Smooth muscle cell (in vitro differentiated cells): ENCODE measurements around the gene C11orf71. TPM values are rescaled to one million over a fixed set of nuclear protein-coding genes. Genes with fewer than 3 reads are reported as not detected.
A peak's percentile ranks its signal among the peaks of the same experiment; 100 is the strongest.

ENCODE experiments used
- DNase-seq: peaks from one replicate; lab custom pipeline; 2025; ENCODE audit not compliant: unreplicated experiment; lab: John Stamatoyannopoulos, UW
- H2AFZ ChIP-seq: fragments of 200-600 bp; sonication (generic); 2 replicates; pipeline ENCODE4 v1.6.0; 2016; ENCODE audit warnings: antibody characterized with exemption, low read depth, mild to moderate bottlenecking
- H3F3A ChIP-seq: fragments of 200-600 bp; sonication (generic); 2 replicates; pipeline ENCODE4 v1.6.0; 2017; ENCODE audit warnings: antibody characterized with exemption, low read depth
- H3K27ac ChIP-seq: fragments of 200-600 bp; sonication (generic); 2 replicates; pipeline ENCODE4 v1.5.1; 2016; ENCODE audit warnings: low read depth, mild to moderate bottlenecking
- H3K27me3 ChIP-seq: fragments of 200-600 bp; sonication (generic); 2 replicates; pipeline ENCODE4 v1.6.1; 2016; ENCODE audit warnings: low read depth, mild to moderate bottlenecking
- H3K36me3 ChIP-seq: fragments of 200-600 bp; sonication (generic); 2 replicates; pipeline ENCODE4 v1.5.1; 2016; ENCODE audit warnings: low read depth
- H3K4me1 ChIP-seq: fragments of 200-600 bp; sonication (generic); 2 replicates; pipeline ENCODE4 v1.5.1; 2016; ENCODE audit warnings: low read depth
- H3K4me2 ChIP-seq: fragments of 200-600 bp; sonication (generic); 2 replicates; pipeline ENCODE4 v1.6.0; 2016; ENCODE audit warnings: mild to moderate bottlenecking
- H3K4me3 ChIP-seq: fragments of 200-600 bp; sonication (generic); 2 replicates; pipeline ENCODE4 v1.5.1; 2016; ENCODE audit warnings: mild to moderate bottlenecking
- H3K79me2 ChIP-seq: fragments of 200-600 bp; sonication (generic); 2 replicates; pipeline ENCODE4 v1.6.0; 2016; ENCODE audit warnings: low read depth, mild to moderate bottlenecking
- H3K9ac ChIP-seq: fragments of 200-600 bp; sonication (generic); 2 replicates; pipeline ENCODE4 v1.6.0; 2016; ENCODE audit warnings: low read depth
- H3K9me3 ChIP-seq: fragments of 200-600 bp; sonication (generic); replicated peaks from 2 replicates; pipeline ENCODE4 v1.5.1; 2016; ENCODE audit warnings: low read depth
- H4K20me1 ChIP-seq: fragments of 200-600 bp; sonication (generic); 2 replicates; pipeline ENCODE4 v1.6.0; 2016; ENCODE audit warnings: low read depth
- CTCF ChIP-seq: fragments of 200-600 bp; sonication (generic); IDR thresholded peaks from 2 replicates; pipeline ENCODE4 v1.5.1; 2017; ENCODE audit warnings: borderline replicate concordance, mild to moderate bottlenecking, antibody characterized with exemption; ENCODE audit not compliant: insufficient read depth, poor library complexity, severe bottlenecking
- WGBS: methylation state at CpG from one replicate; pipeline ENCODE4 v1.1.7; 2016; ENCODE audit warnings: low lambda C conversion rate; 5-methylcytosine and 5-hydroxymethylcytosine counted together
- polyA plus RNA-seq: library from polyadenylated mRNA; unstranded; fragments of >200 nt; fragmentation: Nextera tagmentation; extraction: Ambion mirVana; gene quantifications from 2 replicates; pipeline ENCODE4 v1.2.1, GENCODE V29; 2016
- total RNA-seq: library from RNA; depleted of rRNA; stranded (reverse); fragments of >200 nt; gene quantifications from 2 replicates; pipeline ENCODE4 v1.2.3, GENCODE V29; 2014

C11orf71 gene
- total and polyA plus RNA-seq, 2 experiments from 2014 or later, result 1.3 to 2.0 TPM

GRCh38 chr11:114401311-114401710, 1.0 kb upstream of the C11orf71 start:
- H4K20me1 ChIP-seq, result peaks cover 48% of the 10 kb centered on the region
- H3K4me1 ChIP-seq, result peaks cover 21% of the 10 kb centered on the region
- under 1% methylated on average over 4 of the region's 4 CpGs for WGBS
- no peak overlapping the region for H2AFZ ChIP-seq
- peaks cover 2% of the 10 kb centered on the region for H3F3A ChIP-seq
- no peak for DNase-seq
- peaks cover 68% of the 10 kb centered on the region for H3K79me2 ChIP-seq
- no peaks in the 10 kb centered on the region for H3K27me3 ChIP-seq
- peak overlapping the region; percentile 99 for H3K27ac ChIP-seq
- H3K4me2 ChIP-seq, result peak overlapping the region; percentile 96
- peak overlapping the region; percentile 74 for H3K4me3 ChIP-seq
- no peaks in the 10 kb centered on the region for H3K9me3 ChIP-seq
- no peak for TF ChIP-seq CTCF
- peak overlapping the region; percentile 97 for H3K9ac ChIP-seq
- peaks cover 5% of the 10 kb centered on the region for H3K36me3 ChIP-seq

DNA sequence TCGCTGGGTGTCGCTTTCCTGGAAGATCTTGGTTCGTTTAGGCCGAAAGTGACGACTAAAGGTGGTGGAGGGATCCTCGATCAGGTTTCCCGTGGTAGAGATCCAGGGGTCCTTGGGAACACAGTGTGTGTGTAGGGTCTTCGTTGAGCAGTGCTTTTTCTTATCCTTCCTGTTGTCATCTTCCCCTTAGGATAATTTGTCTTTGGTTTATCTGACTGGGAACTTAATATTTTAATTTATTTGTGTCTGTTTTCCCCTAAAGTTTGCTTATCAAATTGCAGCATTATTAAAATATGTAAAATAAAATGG, 558 bp upstream of the C11orf71 start:
- Histone ChIP-seq H3K27me3 (no peaks in the 10 kb centered on the region), H3K36me3 (peaks cover 1% of the 10 kb centered on the region), H3K9ac (peak overlapping the region; percentile 97), H3K9me3 (no peaks in the 10 kb centered on the region), H3K27ac (peak overlapping the region; percentile 99), H3K4me2 (peak overlapping the region; percentile 96), H4K20me1 (peaks cover 44% of the 10 kb centered on the region), H3K4me3 (peak overlapping the region; percentile 74), H2AFZ (peak overlapping the region; percentile 60), H3K79me2 (peaks cover 63% of the 10 kb centered on the region), H3F3A (peaks cover 2% of the 10 kb centered on the region), H3K4me1 (peaks cover 21% of the 10 kb centered on the region)
- WGBS, result 0% methylated on average over 8 of the region's 8 CpGs
- DNase-seq, result no peak
- TF ChIP-seq CTCF, result no peak

- DNase-seq, result no peak
- H3K4me1 ChIP-seq, result peaks cover 21% of the 10 kb centered on the region
- no peaks in the 10 kb centered on the region for H3K27me3 ChIP-seq
- peak overlapping the region; percentile 99 for H3K27ac ChIP-seq
- H4K20me1 ChIP-seq, result peaks cover 32% of the 10 kb centered on the region
- no peaks in the 10 kb centered on the region for H3K9me3 ChIP-seq
- peaks cover 51% of the 10 kb centered on the region for H3K79me2 ChIP-seq
- peaks cover 2% of the 10 kb centered on the region for H3F3A ChIP-seq
- TF ChIP-seq CTCF, result no peak
- peak overlapping the region; percentile 41 for H2AFZ ChIP-seq
- 2% methylated on average over 29 of the region's 29 CpGs for WGBS
- H3K36me3 ChIP-seq, result no peaks in the 10 kb centered on the region
- peak overlapping the region; percentile 74 for H3K4me3 ChIP-seq
- peak overlapping the region; percentile 97 for H3K9ac ChIP-seq
- H3K4me2 ChIP-seq, result peak overlapping the region; percentile 90
These were observed 658 bp downstream of the C11orf71 start for GRCh38 chr11:114399490-114400215.
